GM18519 (cell line): Measurements from ENCODE around the gene WDR46.

Source experiments
- ATAC-seq: cut with Tn5 transposase; IDR thresholded peaks from one replicate; pipeline ENCODE4 v1.9.1; 2021; ENCODE audit warnings: mild to moderate bottlenecking, moderate library complexity; ENCODE audit not compliant: unreplicated experiment, low FRiP score

The WDR46 gene

DNA sequence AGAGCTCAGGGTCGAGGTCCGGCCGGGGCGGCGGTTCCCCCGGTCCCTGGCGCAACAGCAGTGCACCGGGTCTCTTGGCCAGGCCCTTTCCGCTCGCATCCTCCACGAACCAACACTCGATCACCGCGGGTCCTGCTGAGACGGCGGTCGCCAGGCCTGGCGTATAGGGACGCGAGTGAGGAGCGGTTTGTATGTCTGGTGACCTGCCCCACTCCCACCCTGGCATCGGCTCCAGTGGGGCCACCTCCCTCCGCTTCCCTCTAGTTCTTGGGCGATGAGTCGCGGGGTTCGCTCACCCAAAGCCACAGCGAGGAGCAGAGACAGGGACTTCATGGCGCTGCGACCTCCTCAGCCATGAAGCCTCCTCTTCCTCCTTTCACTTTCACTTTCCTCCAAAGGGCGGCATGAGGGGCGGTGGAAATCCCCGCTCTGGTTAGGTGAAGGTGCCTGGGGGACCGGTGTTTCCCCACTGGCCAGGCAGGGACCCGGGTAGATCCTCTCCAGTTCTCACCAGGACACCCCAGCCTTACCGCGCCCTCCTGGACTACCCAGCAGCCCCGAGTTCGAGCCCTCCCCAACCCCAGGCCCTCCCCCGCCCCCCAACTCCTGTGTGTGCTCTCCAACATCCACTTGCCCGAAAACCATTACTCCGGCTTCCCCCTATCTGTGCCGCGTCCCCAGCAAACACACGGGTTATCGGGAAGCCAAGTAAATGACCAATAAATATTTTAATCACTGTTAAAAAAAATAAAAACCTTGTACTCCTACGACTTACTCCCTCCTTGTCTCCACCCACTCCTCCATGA lies 24.9 kb upstream of the WDR46 start, which contains the start of gene TAPBP:
Gene TAPBP (minus strand): TSS at position 370 of the 806 bp plus-strand sequence. CDS start 37 bp downstream, at position 333.
- ATAC-seq = no peak

- ATAC-seq = no peak
Observed at GRCh38 chr6:33313105-33313708, 24.2 kb upstream of the WDR46 start.

DNA sequence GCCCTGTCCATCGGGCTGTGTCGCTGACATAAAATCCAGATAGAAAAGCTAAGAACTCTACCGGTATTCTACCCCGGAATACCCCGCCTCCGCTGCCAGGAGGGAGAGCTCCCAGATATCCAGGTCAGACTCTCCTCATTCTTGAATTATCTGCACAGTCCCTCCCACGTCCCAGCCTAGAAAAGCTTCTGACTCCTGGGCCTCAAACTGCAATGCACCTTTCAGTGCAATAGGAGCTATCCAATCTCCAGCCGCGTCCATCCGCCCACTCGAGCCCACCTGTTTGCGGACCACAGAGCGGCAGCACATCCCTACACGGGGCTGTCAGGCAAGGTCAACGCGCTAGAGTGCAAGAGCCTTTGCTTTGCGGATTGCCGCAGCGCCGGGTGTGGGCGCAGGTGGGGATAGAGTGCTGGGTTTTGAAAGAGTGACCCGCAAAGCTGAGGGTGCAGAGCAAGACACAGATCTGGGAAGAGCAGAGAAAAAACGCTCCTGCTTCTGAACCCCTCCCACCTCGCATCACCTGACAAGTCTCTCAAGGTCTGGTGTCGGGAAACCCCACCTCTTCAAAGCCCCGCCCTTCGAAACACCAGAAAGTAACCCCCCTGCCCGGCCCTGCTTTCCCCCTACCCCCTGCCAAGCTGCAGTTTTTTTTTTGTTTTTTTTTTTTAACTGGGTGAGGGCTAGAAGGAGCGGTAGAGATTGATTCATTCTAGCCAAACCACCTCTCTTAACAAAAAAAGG lies 23.5 kb upstream of the WDR46 start:
- ATAC-seq = no peak

- no peak for ATAC-seq
Observed at GRCh38 chr6:33306356-33306755, 17.3 kb upstream of the WDR46 start.

DNA sequence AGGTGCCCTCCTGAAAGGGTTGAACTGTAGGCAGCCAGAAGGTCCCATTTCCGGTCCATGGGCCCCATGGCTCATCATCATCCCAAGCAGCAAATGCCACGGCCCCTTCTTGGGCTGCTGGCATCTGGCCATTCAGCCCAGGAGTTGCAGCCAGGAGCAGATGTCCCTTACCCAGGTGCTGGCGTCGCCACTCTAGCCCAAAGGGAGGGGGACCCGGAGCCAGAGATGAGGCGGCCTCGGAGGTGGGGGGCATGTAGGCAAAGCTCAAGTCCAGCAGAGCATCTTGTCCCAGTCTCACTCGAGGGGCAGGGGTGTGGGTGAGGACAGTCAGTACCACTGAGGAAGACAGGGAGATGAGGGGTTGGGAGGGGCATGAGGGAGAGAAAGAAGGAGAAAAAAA lies 16.0 kb upstream of the WDR46 start:
- ATAC-seq = no peak

GRCh38 chr6:33304216-33304615 lies 15.2 kb upstream of the WDR46 start:
- no peak for ATAC-seq

- no peak for ATAC-seq
Observed at GRCh38 chr6:33301877-33302276, 12.8 kb upstream of the WDR46 start.

DNA sequence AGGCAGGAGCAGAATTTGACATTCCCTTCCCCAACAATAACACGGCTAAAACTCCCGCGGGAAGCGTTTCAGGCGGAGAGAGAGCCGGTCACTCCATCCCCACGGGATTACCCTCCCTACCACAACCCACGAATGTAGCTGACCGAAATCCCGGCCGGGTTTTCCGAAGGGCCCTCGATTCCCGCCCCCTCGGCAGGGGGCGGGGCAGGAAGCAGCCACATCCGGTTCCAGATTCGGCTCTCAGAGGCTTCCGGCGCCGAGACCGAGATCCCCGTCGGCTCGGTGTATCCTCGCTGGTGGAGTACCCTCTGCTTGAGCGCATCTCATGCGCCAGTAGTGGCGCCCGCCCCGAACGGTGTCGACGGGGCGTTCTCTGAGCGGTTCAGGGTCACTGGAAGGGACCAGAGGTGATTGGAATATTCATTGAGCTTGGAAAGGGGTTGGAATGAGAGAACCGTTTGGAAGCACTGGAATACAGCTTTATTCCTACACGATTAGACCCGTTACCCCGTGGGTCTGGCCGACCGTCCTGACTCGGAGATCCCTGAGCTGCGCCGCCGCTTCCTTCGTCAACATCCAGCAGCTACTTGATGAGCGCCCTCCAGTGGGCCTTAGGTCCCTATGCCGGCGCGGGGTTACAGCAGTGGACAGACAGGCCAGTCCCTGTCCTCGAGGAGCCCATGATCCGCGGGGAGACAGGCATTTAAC lies 10.4 kb upstream of the WDR46 start:
- peak; percentile 50 for ATAC-seq

DNA sequence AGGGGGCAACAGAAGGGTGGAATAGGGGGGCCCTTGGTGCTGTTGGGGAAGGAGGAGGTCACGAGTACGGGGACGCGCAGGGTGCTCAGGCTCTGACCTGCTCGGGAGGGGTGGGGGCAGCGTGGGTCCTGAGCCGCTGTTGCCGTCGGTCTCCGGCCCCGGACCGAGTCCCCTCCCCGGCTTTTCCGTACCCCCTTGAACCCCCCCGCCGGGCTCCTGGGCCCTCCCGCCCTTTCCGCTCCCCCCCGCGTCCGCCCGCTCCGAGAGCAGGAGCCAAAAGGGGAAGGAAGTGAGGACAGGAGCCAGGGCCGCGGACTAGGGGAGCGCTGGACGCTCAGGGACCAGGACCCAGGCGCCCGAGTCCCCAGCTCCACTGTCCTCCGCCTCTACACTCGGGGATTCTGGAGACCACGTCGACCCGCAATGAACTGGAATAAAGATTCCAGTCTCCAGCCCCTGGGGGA lies 9.8 kb upstream of the WDR46 start, which contains the start of gene RGL2:
Gene RGL2 (minus strand): TSS at position 170 of the 464 bp plus-strand sequence. CDS start 332 bp downstream, outside the sequence.
- ATAC-seq = peak; percentile 8

DNA sequence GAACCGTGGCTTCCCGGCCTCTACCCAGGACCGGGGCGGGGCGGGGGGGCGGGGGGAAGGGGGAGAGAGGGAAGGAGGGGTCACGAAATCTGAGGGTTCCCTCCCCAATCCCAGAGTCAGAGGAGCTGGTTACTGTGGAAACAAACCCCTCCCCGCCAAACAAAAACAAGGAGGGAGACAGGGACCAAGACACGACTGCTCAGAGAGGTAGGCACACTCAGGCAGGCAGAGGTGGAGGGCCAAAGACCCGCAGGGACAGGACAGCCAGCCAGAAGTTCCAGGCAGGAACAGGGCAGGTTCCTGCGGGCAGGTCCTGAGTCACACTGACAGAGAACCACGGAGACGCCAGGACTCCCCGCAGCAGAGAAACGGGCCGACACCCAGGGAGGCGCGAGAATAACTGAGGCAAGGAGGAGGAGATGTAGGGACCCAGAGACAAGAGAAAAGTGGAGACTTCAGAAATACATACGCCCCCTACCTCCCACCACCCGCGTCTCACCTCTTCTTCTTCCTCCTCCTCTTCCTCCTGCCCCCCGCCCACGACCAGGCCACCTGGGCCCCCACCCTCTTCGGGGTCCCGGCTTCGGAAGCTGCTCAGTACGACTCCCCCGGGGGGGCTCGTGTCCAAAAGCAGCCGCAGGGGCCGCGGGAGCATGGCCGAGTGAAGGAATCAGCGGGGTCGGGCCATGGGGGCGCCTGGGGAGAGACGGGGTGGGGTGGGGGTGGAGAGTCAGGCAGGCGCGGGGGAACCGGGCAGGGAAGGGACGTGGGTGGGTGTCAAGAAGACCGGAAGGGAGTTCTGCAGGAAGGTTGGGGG lies 9.1 kb upstream of the WDR46 start:
- no peak for ATAC-seq

GRCh38 chr6:33297406-33297955 lies 8.4 kb upstream of the WDR46 start:
- ATAC-seq = no peak

GRCh38 chr6:33296797-33297405 lies 7.9 kb upstream of the WDR46 start:
- ATAC-seq = no peak

GRCh38 chr6:33295621-33296369 lies 6.8 kb upstream of the WDR46 start:
- ATAC-seq = no peak

DNA sequence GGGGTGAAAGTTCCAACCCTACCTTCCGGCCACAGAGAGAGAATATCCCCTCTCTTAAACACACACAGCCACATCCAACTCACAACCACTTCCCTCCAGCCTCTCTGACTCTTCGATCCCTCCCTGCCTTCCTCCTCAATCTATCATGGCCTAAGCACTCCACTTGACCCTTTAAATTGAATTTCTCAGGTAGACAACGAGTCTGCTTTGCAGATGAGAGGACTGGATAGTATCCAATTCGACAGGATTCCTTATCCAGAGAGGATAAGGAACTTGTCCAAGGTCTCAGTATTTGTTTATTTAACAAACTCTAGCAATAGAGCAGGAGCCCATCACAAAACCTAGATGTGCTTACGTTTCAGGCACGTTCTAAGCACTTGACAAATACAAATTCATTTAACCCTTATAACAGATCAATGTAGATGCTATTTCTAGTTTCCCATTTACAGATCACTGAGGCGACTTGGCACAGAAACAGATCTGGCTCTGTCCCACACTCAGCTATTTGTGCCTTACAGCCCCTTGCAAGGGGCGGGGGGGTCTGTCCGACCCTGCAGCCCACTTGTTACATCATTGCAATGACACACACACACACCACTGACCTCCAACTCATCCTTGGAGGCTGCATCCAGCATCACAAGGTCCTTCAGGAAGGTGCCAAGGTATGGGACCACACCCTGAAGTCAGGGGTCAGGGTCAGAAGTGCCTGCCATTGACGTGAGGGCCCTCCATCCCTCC lies 5.2 kb upstream of the WDR46 start:
- no peak for ATAC-seq

DNA sequence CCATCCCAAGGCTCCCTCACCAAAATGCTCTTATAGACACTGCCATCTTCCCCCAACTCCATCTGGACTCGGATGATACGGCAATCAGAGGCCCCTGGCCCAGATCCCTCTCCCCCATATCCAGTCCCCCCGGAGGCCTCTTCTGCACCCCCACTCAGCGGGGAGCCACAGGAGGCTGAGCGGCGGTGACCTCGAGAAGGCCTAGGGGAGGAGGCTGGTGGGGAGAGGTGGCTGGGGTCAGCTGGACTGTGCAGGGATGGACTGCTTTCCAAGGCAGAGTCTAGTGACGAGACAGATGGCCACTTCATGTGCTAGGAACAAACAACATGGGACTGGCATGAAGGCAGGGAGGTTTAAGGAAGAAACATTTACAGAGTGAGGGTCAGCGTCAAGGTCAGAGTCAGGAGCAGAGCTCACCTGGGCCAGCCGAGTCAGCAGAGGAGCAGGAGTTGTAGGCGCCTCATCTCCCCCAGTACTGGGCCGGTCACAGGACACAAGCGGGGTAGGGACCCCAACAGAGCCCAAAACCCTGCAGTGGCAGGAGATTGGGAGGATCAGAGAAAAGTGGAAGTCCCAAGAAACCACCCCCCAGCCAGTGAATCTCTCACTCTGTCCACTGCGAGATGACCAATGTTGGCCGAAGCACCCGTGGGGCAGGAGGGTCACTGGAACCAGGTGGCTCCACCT lies 4.1 kb upstream of the WDR46 start:
- ATAC-seq = no peak

- no peak for ATAC-seq
Observed at GRCh38 chr6:33290459-33290858, 1.4 kb upstream of the WDR46 start.

GRCh38 chr6:33289784-33290315 lies 811 bp upstream of the WDR46 start:
- no peak for ATAC-seq
